ENCODE measurements around the gene CD53.
"Not testable (repeated sequence)": the region's sequence is repeated elsewhere in the genome, so short reads cannot be mapped to it uniquely, and the experiment has no call there.

CD53 gene, protein sequence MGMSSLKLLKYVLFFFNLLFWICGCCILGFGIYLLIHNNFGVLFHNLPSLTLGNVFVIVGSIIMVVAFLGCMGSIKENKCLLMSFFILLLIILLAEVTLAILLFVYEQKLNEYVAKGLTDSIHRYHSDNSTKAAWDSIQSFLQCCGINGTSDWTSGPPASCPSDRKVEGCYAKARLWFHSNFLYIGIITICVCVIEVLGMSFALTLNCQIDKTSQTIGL

DNA sequence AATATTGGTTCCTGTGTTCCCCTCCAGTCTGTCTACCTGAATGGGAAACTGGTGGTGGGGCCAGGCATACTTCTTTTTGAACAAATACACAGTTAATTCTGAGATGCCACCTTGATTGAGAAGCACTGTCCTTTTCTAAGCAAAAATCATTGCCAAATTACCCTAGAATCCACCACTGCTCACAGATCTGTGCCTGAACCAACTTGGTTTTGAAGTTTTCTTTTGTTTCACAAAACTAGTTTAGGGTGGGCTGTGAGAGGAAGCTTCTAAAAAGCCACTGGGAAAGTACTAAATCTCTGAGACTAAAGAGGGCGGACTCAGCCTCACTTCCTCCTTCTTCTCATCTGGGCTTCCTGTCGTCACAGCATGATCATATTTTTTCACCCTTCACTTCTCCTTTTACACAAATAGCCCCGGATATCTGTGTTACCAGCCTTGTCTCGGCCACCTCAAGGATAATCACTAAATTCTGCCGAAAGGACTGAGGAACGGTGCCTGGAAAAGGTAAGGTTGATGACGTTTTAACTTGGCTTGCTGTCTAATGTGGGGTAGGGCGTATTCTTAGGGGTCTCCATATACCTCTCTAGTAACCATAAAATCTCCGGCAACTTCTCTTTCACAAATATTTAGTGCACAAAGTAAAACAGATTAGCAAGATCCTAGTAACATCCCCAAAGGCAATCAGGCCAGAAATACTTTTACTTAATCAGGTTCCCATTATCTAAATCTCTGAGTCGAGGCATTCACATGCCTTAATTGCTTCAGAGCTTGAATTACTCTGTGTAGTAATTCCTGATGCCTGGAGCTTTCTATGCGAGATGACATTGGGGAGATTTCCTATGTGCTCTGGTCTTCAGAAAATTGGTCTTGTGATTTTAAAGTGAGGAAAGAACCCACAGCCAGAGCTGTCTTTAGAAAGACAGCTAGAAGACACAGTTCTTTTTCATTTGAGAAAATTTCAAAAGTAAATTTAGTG, at the start of gene CD53:
TSS of gene CD53 (plus strand) at position 404 of the 976 bp plus-strand sequence. CDS start 18,261 bp downstream, outside the sequence.
- ATAC-seq (peak; percentile 33), DNase-seq (peak; percentile 49)

DNA sequence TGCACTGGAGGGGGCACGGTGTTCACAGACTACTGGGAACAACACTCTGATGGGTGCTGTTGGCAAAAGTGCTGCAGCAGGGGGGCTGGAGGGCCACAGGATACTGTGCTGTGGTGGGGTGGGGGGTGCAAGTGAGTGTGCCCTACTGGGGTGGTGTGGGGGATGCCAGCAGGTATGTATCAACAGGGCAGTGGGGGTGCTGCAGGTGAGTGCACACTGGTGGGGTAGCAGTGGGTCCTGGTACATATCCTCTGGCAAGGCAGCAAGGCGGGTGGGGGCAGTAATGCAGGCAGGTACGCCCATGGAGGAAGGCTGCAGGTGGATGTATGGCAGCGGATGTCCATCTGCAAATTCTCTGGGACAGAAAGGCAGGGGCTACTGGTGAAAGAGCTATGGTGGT, 48.8 kb upstream of the CD53 start:
- DNase-seq = no peak
- no peak for ATAC-seq

DNA sequence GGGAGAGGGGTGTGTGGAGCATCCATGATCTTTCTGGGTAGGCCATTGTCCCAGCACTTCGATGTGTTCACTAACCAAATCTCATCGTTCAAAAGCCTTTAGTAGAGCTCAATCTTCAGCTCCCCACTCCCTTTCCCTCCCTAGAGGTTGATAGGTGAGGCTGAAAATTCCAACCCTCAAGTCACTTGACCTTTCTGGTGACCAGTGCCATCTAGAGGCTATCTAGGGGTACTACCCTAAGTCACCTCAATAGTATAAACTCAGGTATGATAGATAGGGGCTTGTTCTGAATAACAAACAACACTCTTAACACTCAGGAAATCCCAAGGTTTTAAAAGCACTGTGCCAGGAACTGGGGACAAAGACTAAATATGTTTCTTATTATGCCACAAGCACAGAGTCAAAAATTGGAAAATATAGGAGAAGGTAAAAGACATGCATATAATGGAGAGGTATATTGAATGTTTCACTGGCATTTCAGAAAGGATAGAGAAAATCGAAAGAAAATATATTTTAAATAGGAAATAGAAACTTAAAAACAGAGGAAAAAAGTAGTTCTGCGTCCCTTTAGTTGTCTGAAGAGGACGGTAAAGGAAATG, 42.9 kb upstream of the CD53 start:
- peak; percentile 78 for ATAC-seq
- DNase-seq = peak; percentile 10

DNA sequence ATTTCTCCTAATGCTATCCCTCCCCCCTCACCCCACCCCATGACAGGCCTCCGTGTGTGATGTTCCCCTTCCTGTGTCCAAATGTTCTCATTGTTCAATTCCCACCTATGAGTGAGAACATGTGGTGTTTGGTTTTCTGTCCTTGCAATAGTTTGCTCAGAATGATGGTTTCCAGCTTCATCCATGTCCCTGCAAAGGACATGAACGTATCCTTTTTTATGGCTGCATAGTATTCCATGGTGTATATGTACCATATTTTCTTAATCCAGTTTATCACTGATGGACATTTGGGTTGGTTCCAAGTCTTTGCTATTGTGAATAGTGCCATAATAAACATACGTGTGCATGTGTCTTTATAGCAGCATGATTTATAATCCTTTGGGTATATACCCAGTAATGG, 39.2 kb upstream of the CD53 start:
- DNase-seq, ATAC-seq: not testable (repeated sequence)

DNA sequence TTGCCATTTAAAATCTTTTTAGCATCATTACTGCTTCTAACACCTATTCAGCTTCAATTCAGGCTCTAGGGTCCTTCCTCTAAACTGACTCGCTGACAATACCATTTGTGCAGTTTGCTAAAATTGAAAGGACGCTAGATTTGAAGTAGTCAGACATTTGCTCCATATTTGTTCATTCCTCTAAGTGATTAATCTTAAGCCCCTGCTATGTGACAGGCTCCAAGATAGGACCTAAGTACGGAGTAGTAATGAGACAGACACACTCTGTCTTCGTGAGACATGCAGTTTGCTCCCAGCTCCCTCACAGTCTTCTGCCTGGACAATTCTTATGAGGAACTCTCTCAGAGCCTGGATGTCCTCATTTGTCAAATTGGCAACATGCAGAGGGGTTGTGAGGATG, 26.1 kb upstream of the CD53 start:
- DNase-seq = no peak
- no peak for ATAC-seq

DNA sequence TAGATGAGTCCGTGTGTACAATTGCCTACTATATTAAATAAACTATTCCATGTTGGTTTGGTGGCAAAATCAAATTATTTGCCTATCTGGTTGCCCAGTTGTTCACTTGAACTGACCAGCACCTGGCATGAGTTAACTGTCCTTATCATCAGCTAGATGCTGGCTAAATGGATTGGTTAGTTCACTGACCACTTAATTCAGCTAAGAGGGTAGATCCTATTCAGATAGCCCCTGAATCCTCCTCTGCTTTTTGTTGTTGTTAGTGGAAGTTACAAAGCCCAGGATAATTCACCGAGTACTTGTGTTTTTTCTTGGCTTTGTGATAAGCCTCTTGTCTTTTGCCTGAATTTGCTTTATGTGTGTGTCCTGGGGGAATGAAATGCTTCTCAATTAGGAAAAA, 22.8 kb upstream of the CD53 start:
- no peak for DNase-seq

DNA sequence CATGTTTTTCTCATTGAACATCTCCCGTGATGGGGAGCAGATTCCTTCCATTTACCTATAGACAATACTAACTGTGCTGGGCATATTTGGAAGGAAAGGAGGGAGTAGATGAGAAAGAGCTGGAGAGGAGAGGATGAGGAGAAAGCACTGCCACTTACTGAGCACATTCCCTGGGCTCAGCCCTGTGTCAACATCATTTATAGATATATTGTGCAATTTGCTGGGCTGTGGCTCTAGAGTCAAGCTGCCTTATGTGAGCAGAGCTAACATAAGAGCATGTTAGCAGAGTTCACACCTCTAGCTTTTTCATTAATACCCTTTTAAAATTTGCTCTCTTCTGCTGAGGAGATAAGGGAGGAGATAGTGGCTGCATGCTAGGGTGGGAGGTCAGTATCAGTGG, 22.3 kb upstream of the CD53 start:
- no peak for DNase-seq
- ATAC-seq = no peak

More for the DNA sequence above, 22.8 kb upstream of the CD53 start:
- ATAC-seq = no peak

DNA sequence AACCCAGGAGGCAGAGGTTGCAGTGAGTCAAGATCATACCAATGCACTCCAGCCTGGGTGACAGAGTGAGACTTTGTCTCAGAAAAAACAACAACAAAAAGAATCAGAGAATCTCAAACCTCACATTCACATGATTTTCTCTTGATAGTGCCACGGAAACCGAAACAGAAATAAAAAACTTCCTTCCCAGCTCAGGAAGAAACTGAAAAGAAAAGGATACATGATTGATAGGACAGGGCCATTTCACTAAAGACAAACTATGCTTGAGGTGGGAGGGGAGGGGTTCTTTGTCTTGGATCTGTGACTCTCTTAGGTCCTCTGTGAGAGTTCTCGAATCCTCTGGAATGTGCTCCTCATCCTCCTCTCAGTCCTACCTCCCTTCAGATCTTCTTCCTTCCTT, 19.8 kb upstream of the CD53 start:
- DNase-seq = no peak
- no peak for ATAC-seq

DNA sequence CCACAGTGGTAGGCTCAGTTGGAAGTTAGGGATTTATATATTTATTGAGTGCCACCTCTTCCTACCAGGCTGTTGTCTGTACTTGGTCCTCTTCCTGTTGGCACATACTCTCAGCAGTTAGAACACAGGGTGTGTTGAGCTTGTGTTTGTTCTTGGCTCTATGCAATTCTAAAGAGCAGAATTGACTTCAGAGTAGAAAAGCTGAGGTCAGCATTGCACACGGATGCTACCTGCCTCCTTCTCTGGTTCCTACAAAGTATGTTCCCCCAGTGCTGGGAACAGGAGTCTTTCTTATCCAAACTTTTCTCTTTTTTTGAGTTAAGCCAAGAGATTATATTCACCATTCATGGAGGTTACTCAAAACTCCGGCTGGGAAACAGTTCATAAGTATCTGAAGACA, 16.5 kb upstream of the CD53 start:
- ATAC-seq (no peak), DNase-seq (no peak)

DNA sequence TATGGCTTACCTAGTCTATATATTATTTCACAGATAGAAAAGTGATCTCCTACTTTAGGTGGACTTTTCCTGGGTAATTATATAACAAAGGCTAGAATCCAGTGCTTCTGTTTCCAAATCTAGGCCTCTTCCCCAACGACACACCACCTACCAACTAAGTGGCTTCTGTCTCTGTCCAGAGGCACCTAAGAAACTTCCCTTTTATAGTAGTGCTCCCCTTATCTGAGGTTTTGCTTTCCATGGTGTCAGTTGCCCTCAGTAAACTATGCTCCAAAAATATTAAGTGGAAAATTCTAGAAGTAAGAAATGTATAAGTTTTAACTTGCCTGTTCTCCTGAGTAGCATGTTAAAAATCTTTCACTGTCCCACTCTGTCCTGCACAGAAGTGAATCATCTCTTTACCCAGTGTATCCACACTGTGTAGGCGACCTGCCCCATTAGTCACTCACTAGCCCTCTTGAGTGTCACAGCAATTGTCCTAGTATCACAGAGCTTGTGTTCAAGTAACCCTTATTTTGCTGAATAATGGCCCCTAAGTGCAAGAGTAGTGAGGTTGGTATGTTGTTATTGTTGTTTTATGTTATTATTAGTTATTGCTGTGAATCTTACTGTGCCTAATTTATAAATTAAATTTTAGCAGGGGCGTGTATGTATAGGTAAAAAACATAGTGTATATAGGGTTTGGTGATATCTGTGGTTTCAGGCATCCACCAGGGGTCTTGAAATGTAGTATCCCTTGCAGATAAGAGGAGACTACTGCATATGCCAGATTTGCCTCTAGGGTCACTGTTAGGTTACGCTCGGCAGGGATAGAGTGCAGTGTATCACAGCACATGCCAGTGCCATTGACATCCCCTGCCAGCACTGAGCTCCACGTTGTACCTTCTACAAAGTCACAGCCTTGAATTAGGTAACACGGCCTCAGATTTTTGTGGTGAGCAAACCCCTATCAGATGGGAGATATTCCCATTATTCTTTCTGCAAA, 14.7 kb upstream of the CD53 start:
- DNase-seq = no peak
- peak; percentile 96 for ATAC-seq

DNA sequence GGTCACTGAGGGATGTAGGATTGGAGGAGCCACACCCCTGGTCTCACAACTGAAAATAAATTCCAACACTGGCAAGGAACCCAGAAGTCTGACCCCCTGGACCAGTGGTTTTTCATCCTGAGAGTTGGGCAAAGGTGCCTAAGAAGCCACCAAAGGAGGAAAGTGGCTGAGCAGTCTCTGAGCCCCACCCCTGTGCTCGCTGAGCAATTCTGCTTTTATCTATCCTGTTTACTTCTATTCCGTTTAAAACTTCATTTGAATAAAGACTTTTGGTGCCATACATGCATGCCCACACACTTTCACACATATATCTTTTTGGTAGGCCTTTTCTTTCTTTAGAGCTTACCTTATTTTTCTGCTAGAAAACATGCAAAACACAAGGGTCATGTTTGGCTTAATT, 13.9 kb upstream of the CD53 start:
- ATAC-seq = no peak
- DNase-seq = no peak

DNA sequence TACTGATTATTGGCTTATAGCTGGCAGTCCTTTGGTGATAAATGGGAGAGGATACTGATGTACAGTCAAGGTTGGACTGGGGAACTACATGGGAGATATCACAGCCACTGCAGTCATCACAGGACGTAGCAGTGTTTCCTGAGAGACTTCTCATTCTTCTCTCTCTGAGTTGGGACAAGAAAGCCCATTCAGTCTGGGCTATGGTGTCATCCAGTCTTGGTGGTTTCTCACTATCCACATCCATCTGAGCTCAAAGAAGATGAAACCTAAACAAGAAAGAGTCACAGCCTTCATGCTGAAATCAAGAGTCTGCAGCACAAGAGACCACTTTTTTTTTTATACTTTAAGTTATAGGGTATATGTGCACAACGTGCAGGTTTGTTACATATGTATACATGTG, 12.8 kb upstream of the CD53 start:
- DNase-seq = no peak
- ATAC-seq = peak; percentile 48

DNA sequence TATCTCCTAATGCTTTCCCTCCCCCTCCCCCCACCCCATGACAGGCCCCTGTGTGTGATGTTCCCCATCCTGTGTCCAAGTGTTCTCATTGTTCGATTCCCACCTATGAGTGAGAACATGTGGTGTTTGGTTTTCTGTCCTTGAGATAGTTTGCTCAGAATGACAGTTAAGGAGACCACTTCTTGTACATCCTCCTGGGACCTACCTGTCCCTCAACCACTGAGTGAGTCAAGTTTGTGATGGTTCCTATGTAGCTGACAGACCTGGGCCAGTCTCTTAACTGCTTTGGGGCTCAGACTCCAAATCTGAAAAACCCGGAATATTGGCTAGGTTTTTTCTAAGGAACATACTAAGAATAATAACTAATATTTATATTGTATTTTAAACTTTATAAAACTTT, 12.3 kb upstream of the CD53 start:
- DNase-seq, ATAC-seq: not testable (repeated sequence)

DNA sequence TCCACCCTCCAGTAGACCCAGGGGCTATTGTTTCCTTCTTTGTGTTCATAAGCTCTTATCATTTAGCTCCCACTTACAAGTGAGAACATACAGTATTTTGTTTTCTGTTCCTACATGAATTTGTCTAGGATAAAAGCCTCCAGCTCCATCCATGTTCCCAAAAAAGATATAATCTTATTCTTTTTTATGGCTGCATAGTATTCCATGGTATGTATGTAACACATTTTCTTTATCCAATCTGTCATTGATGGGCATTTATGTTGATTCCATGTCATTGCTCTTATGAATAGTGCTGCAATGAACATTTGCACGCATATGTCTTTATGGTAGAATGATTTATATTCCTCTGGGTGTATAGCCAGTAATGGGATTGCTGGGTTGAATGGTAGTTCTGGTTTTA, 11.0 kb upstream of the CD53 start:
- ATAC-seq, DNase-seq: not testable (repeated sequence)

DNA sequence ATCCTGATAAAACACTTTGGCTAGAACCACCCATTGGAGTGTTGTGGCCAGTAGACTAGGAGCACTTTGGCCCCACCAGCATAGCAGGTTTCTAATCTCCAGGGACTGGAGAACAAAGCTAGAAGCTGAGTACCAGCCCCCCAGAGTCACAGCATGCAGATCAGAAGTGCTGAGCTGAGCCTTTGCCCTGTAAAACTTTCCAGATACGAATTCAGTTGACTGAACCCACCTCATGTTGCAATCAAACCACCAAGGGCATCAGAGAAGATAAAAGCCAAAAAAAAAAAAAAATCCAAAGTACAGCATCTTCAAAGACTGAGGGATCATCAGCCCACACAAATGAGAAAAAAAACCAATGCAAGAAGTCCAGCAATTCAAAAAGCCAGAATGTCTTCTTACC, 8.7 kb upstream of the CD53 start:
- ATAC-seq = peak; percentile 43
- DNase-seq = no peak

DNA sequence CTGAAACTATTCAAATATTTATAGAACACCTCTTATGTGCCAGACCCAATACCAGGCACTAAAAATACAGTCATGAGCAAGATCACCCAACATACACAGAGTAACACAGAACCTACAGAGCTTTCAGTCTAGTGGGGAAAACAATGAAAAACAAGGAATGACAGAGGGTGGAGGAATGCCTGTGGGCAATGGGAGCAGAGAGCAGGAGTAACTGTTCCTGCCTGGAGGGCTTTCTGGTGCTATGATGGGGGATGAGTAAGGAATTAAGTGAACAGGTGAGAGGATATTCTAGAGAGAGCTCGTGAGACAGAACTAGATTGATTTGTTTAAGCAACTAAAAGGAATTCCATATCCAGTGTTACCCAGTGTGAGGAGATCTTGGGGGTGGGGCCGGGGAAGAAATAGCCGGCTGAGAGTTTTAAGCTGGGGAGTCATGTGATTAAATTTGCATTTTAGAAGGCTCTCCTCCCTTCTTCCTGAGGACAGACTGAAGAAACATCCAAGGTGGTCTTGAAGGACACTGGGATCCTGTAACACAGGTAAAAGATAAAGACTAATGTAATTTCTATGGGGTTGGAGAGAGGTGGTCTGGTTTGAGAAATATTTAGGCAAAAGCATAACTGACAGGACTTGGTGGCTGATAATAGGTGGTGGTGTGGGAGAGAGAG, 2.1 kb upstream of the CD53 start:
- no peak for ATAC-seq
- DNase-seq = no peak

DNA sequence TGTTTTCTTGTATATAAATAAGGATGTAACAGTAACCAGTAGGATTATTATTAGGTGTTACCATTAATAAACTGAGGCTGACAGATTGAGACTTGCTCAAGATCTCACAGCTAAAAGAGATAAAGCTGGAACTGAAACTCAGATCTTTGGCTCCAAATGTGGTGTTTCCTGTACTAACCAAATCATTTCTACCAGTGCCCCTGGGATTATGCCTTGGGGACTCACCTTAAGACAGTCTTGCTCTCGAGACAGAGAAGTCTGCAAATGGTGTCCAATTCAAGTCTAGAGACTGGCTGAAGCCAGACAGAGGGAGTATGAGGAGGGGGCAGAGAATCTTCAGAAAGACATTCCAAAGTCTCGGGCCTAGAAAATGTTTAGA, 593 bp upstream of the CD53 start:
- ATAC-seq (no peak), DNase-seq (peak; percentile 9)

DNA sequence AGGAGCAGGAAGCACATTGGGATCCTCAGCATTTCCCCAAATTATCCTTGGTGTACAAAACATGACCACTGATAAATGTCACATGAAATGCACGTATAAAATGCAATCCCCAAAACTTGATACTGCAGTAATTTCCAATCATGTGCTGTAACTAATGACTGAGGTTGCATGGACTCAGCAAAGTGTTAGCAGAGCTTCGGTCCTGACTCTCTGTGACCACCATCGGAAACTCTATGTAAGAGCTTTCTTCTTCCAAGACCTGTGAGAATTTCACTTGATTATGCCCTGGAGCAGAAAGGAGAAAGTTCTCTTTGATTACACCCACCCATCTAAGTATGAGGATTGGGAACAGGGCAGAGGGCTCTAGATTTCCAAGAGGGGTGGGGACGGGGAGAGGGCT, 908 bp downstream of the CD53 start:
- ATAC-seq = peak; percentile 24
- peak; percentile 18 for DNase-seq

DNA sequence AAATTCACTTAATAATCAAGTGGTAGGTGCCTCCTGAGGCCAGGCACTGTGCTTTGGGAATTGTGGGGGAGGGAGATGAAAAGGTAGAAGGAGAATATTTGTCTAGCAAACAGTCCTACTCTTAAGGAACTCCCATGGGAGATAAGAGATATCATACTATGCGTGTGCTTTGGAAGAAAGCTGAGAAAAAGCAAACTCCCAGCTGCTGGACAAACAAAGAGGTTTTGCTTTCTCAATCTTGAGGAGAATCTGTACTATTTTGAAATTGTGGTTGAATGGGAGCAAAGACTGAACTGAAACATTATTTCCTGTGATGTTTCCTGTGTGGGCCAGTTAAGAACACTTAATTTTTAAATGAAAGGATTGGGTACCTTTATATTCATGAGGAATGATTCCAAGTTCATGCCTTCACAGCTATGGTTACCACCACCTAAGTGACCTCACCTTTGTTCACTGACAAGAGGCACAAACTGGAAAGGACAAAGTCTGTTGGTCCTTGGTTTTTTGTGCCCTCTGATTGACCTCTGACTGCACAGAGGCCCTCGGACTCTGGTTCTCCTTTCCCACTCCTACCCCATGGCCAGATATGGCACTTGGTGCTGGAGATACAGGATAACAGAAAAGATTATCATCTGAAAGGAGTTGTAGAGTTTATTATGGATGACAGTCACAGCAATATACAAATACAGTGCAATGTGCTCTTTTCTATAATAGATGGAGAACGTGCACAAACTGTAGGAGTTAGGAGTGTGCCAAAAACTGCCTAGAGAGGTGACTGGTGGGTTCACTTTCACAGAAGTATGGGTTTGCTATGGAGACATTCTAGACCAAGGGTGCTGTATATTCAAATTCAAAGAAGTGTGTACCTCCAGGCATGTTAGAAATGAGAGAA, 1.6 kb downstream of the CD53 start:
- ATAC-seq = peak; percentile 1

DNA sequence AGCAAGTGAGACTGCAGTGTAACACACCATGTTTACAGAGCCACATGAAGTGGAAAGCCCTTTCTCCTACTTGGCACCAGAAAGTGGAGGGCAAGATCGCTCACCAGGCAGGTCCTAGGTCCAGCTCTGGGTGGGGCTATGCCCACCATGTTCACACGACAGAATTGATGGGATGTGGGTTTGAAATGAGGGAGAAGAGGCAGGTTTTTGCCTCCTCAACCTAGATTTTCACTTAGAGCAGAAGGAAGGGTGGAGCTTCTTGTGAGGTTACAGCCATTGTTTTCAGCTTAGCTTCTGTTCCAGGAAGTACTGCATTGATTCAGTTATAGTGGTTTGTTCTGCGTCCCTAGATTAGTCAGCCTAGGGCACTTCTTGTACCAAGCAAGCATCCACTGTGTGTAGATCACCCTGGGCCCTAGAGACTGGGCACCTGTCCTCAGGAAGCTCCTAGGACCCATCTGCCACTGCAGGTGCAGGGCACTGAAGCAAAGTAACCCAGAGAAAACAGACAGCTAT, 2.3 kb downstream of the CD53 start:
- ATAC-seq = peak; percentile 82
- DNase-seq = peak; percentile 58

More for the DNA sequence above, 1.6 kb downstream of the CD53 start:
- peak; percentile 26 for DNase-seq

Data from stimulated activated naive CD8-positive, alpha-beta T cell treated with anti-CD3 and anti-CD28 coated beads, Interleukin-15, Interleukin-2, amounts not matched to agents 100 U/mL and 50 U/mL, for 24 hours (primary cell).